ENCODE data around the gene PTPRA. TPM values are rescaled to one million over a fixed set of nuclear protein-coding genes. Genes with fewer than 3 reads are reported as not detected.
"Not testable (repeated sequence)": the region's sequence is repeated elsewhere in the genome, so short reads cannot be mapped to it uniquely, and the experiment has no call there.

The PTPRA gene
- total RNA-seq, 4 donors from 2014 or later, result 49.2 to 80.8 (median 60.4) TPM

- intact Hi-C loops (cut with DNase I), result no loop called here
- Histone ChIP-seq H3K27ac (replicated peaks in 1 of 4) (no peak overlapping the region), H3K27me3 (peaks cover 0 to 60% (median 13%) of the 10 kb centered on the region in 4 donors), H3K4me3 (peak overlapping the region; percentile 54 to 68 (median 56)), H3K4me1 (peaks cover 7 to 16% (median 14%) of the 10 kb centered on the region in 4 donors), H3K9me3 (no peaks in the 10 kb centered on the region), H3K36me3 (no peaks in the 10 kb centered on the region)
- no peak for TF ChIP-seq POLR2AphosphoS5 (IDR thresholded peaks at IDR 0.05)
- TF ChIP-seq EP300 (IDR thresholded peaks at IDR 0.05), result no peak
- no peak for TF ChIP-seq POLR2A (IDR thresholded peaks at IDR 0.05; ENCODE audit: low read depth)
- no peak for TF ChIP-seq CTCF (IDR thresholded peaks at IDR 0.05)
- no peak for DNase-seq (ENCODE audit: extremely low spot score)
- 82% methylated on average over 15 of the region's 16 CpGs for WGBS
Measured at GRCh38 chr20:3071266-3071609, 198.0 kb downstream of the PTPRA start.

DNA sequence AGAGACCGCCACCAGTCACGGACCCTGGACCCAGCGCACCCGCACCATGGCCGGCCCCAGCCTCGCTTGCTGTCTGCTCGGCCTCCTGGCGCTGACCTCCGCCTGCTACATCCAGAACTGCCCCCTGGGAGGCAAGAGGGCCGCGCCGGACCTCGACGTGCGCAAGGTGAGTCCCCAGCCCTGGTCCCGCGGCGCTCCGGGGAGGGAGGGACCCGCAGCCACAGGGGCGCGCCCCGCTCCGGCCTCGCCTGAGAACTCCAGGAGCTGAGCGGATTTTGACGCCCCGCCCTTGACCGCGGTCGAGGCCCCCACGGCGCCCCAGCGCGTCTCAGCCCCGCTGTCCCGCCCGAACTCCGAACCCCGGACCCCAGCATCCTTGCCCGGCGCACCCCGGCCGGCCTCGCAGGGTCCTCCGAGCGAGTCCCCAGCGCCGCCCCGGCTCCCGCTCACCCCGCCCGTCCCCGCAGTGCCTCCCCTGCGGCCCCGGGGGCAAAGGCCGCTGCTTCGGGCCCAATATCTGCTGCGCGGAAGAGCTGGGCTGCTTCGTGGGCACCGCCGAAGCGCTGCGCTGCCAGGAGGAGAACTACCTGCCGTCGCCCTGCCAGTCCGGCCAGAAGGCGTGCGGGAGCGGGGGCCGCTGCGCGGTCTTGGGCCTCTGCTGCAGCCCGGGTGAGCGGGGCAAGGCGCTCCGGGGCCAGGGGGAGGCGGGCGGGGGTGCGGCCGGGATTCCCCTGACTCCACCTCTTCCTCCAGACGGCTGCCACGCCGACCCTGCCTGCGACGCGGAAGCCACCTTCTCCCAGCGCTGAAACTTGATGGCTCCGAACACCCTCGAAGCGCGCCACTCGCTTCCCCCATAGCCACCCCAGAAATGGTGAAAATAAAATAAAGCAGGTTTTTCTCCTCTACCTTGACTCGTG is 198.6 kb downstream of the PTPRA start, which contains the start of gene OXT:
TSS of gene OXT (plus strand) at position 11 of the 920 bp plus-strand sequence. CDS start at position 47, 36 bp downstream.
- H3K27me3 ChIP-seq, result peaks cover 0 to 64% (median 13%) of the 10 kb centered on the region in 4 donors
- TF ChIP-seq POLR2A (IDR thresholded peaks at IDR 0.05; ENCODE audit: low read depth) (no peak), CTCF (IDR thresholded peaks at IDR 0.05) (no peak), EP300 (IDR thresholded peaks at IDR 0.05) (no peak), POLR2AphosphoS5 (IDR thresholded peaks at IDR 0.05) (no peak)
- no peaks in the 10 kb centered on the region for H3K9me3 ChIP-seq
- no peaks in the 10 kb centered on the region for H3K36me3 ChIP-seq
- intact Hi-C loops (cut with DNase I), result no loop called here
- peaks cover 7 to 16% (median 14%) of the 10 kb centered on the region in 4 donors for H3K4me1 ChIP-seq
- 52% methylated on average over 10 of the region's 95 CpGs for WGBS
- DNase-seq (ENCODE audit: extremely low spot score), result no peak
- H3K27ac ChIP-seq (replicated peaks in 1 of 4), result no peak within 1 kb of the TSS
- peak within 1 kb of the TSS; percentile 54 to 68 (median 56) for H3K4me3 ChIP-seq

DNA sequence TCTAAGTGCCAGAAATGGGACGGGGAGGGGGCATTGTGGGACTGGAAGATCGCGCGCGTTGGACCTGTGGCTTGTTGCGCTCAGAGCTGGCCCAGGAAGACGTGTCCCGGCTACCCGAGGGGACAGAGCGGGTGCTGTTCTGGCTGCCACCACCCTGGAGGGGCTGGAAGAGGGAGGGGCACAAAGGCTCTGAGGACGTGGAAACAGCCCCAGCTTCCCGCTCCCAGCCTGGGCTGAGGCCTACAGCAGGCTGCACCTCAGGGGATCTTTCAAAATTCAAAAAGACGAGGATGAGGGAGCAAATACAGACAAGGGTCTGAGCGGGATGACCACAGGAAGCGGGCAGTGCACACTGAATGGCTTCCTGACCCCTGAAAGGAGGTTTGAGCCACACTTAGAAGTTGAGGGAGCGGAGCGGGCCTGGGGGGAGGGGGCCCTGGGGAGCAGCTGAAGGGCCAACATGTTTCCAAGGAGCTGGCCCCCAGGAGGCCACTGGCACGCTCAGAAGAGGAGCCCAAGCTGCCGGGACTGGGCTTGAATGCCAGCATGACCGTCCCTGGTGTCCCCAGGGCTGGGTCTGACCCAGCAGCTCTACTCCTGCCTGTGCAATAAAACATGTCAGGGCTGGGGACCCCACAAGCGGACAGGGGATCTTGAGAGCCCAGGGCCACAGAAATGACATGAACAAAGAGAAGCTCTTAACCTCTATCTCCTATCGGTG is 199.4 kb downstream of the PTPRA start:
- Histone ChIP-seq H3K4me1 (peaks cover 7 to 16% (median 14%) of the 10 kb centered on the region in 4 donors), H3K27me3 (peaks cover 0 to 67% (median 13%) of the 10 kb centered on the region in 4 donors), H3K27ac (replicated peaks in 1 of 4) (no peak overlapping the region), H3K4me3 (peak overlapping the region; percentile 54 to 68 (median 56)), H3K9me3 (no peaks in the 10 kb centered on the region), H3K36me3 (no peaks in the 10 kb centered on the region)
- intact Hi-C loops (cut with DNase I), result no loop called here
- DNase-seq (ENCODE audit: extremely low spot score), result no peak
- TF ChIP-seq EP300 (IDR thresholded peaks at IDR 0.05) (no peak), POLR2AphosphoS5 (IDR thresholded peaks at IDR 0.05) (no peak), POLR2A (IDR thresholded peaks at IDR 0.05; ENCODE audit: low read depth) (no peak), CTCF (IDR thresholded peaks at IDR 0.05) (no peak)
- WGBS, result 80% methylated on average over 22 of the region's 22 CpGs

DNA sequence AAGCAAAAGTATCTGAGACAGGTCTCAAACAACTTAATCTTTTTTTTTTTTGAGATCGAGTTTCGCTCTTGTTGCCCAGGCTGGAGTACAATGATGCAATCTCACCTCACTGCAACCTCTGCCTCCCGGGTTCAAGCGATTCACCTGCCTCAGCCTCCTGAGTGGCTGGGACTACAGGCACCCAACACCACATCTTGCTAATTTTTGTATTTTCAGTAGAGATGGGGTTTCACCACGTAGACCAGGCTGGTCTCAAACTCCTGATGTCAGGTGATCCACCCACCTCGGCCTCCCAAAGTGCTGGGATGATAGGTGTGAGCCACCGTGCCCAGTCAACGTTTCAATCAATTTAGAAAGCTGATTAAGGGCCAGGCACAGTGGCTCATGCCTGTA is 200.0 kb downstream of the PTPRA start:
- peaks cover 0 to 67% (median 13%) of the 10 kb centered on the region in 4 donors for H3K27me3 ChIP-seq
- H3K4me3 ChIP-seq; DNase-seq (ENCODE audit: extremely low spot score); H3K36me3 ChIP-seq; H3K9me3 ChIP-seq; intact Hi-C loops (cut with DNase I); H3K27ac ChIP-seq (replicated peaks in 1 of 4): not testable (repeated sequence)
- H3K4me1 ChIP-seq, result peaks cover 7 to 16% (median 14%) of the 10 kb centered on the region in 4 donors
- 87% methylated on average over 8 of the region's 8 CpGs for WGBS

DNA sequence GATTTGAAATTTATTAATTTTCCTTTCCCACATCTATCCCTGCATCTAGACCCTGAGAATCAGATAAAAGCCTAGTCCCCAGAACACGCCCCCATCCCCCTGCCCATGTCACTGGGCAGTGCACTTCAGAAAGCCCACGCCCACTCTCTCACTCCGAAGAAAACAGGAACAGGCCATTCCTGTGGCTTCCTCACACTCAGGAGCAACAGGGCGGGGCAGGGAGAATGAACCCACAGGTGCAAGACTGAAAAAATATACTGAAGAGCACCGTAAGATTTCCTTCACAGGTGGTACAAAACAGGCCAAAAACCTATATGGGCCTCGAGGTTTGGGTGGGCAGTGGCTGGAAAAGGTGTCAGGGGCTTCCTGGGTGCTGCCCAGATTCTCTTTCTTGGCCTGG is 201.5 kb downstream of the PTPRA start:
- Histone ChIP-seq H3K36me3 (no peaks in the 10 kb centered on the region), H3K9me3 (no peaks in the 10 kb centered on the region), H3K27me3 (peaks cover 0 to 69% (median 13%) of the 10 kb centered on the region in 4 donors), H3K4me3 (no peak overlapping the region), H3K27ac (replicated peaks in 1 of 4) (no peak overlapping the region), H3K4me1 (peaks cover 7 to 16% (median 14%) of the 10 kb centered on the region in 4 donors)
- 83% methylated on average over 6 of the region's 6 CpGs for WGBS
- no peak for TF ChIP-seq POLR2AphosphoS5 (IDR thresholded peaks at IDR 0.05)
- TF ChIP-seq CTCF (IDR thresholded peaks at IDR 0.05), result no peak
- no peak for TF ChIP-seq EP300 (IDR thresholded peaks at IDR 0.05)
- DNase-seq (ENCODE audit: extremely low spot score), result no peak
- intact Hi-C loops (cut with DNase I), result no loop called here

DNA sequence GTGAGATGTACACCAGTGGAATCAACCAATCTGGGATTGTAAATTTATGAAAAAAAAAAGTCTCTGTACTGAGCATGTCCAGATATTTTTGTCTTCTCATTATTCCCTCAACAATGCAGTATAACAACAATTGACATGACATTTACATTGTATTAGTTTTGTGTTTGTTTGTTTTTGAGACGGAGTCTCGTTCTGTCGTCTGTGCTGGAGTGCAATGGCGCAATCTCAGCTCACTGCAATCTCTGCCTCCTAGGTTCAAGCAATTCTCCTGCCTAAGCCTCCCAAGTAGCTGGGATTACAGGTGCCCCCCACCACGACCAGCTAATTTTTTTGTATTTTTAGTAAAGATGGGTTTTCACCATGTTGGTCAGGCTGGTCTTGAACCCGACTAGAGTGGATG is 202.0 kb downstream of the PTPRA start:
- WGBS, result 75% methylated on average over 6 of the region's 6 CpGs
- peaks cover 0 to 64% (median 13%) of the 10 kb centered on the region in 4 donors for H3K27me3 ChIP-seq
- H3K9me3 ChIP-seq; H3K27ac ChIP-seq (replicated peaks in 1 of 4); DNase-seq (ENCODE audit: extremely low spot score); intact Hi-C loops (cut with DNase I); H3K36me3 ChIP-seq; H3K4me3 ChIP-seq: not testable (repeated sequence)
- H3K4me1 ChIP-seq, result peaks cover 7 to 16% (median 14%) of the 10 kb centered on the region in 4 donors

Measured in esophagus muscularis mucosa (tissue), 4 donors.